HG02571 (cell line): ENCODE data around the gene SFI1.
"Not testable (repeated sequence)": the region's sequence is repeated elsewhere in the genome, so short reads cannot be mapped to it uniquely, and the experiment has no call there.

Source experiments
- ATAC-seq: cut with Tn5 transposase; IDR thresholded peaks from one replicate; pipeline ENCODE4 v1.9.1; 2021; ENCODE audit warnings: mild to moderate bottlenecking, moderate library complexity; ENCODE audit not compliant: unreplicated experiment

The SFI1 gene

GRCh38 chr22:31540966-31541365 lies 44.6 kb downstream of the SFI1 start:
- no peak for ATAC-seq

GRCh38 chr22:31544481-31545480 lies 48.4 kb downstream of the SFI1 start:
- ATAC-seq: no peak

- ATAC-seq: no peak
Measured at GRCh38 chr22:31550871-31551370, 54.6 kb downstream of the SFI1 start.

GRCh38 chr22:31556627-31557203 lies 60.4 kb downstream of the SFI1 start:
- ATAC-seq: no peak

GRCh38 chr22:31558546-31558945 lies 62.2 kb downstream of the SFI1 start:
- not testable (repeated sequence) for ATAC-seq

GRCh38 chr22:31561238-31561887 lies 65.0 kb downstream of the SFI1 start:
- ATAC-seq: no peak

- no peak for ATAC-seq
Measured at GRCh38 chr22:31561970-31562369, 65.6 kb downstream of the SFI1 start.

- no peak for ATAC-seq
Measured at GRCh38 chr22:31566484-31566883, 70.1 kb downstream of the SFI1 start.

- no peak for ATAC-seq
Measured at GRCh38 chr22:31567196-31567595, 70.9 kb downstream of the SFI1 start.

GRCh38 chr22:31567702-31568101 lies 71.4 kb downstream of the SFI1 start:
- no peak for ATAC-seq

GRCh38 chr22:31569126-31569525 lies 72.8 kb downstream of the SFI1 start:
- no peak for ATAC-seq

GRCh38 chr22:31572939-31573338 lies 76.6 kb downstream of the SFI1 start:
- ATAC-seq: no peak

- ATAC-seq: no peak
Measured at GRCh38 chr22:31574055-31574670, 77.8 kb downstream of the SFI1 start.

- ATAC-seq: no peak
Measured at GRCh38 chr22:31575190-31575589, 78.9 kb downstream of the SFI1 start.

- ATAC-seq: no peak
Measured at GRCh38 chr22:31577711-31578110, 81.4 kb downstream of the SFI1 start.

- ATAC-seq: no peak
Measured at GRCh38 chr22:31578171-31578570, 81.8 kb downstream of the SFI1 start.

GRCh38 chr22:31579835-31580242 lies 83.5 kb downstream of the SFI1 start:
- no peak for ATAC-seq

GRCh38 chr22:31583861-31584485 lies 87.6 kb downstream of the SFI1 start:
- no peak for ATAC-seq

GRCh38 chr22:31584804-31585160 lies 88.4 kb downstream of the SFI1 start:
- ATAC-seq: no peak

GRCh38 chr22:31585161-31585859 lies 89.0 kb downstream of the SFI1 start:
- ATAC-seq: no peak
